Midbrain (tissue), 1 donor: ENCODE data around the gene ENTPD5.

ENCODE experiments used
- DNase-seq: peaks from one replicate; lab custom pipeline; 2025; lab: John Stamatoyannopoulos, UW

ENTPD5 gene, protein sequence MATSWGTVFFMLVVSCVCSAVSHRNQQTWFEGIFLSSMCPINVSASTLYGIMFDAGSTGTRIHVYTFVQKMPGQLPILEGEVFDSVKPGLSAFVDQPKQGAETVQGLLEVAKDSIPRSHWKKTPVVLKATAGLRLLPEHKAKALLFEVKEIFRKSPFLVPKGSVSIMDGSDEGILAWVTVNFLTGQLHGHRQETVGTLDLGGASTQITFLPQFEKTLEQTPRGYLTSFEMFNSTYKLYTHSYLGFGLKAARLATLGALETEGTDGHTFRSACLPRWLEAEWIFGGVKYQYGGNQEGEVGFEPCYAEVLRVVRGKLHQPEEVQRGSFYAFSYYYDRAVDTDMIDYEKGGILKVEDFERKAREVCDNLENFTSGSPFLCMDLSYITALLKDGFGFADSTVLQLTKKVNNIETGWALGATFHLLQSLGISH

DNA sequence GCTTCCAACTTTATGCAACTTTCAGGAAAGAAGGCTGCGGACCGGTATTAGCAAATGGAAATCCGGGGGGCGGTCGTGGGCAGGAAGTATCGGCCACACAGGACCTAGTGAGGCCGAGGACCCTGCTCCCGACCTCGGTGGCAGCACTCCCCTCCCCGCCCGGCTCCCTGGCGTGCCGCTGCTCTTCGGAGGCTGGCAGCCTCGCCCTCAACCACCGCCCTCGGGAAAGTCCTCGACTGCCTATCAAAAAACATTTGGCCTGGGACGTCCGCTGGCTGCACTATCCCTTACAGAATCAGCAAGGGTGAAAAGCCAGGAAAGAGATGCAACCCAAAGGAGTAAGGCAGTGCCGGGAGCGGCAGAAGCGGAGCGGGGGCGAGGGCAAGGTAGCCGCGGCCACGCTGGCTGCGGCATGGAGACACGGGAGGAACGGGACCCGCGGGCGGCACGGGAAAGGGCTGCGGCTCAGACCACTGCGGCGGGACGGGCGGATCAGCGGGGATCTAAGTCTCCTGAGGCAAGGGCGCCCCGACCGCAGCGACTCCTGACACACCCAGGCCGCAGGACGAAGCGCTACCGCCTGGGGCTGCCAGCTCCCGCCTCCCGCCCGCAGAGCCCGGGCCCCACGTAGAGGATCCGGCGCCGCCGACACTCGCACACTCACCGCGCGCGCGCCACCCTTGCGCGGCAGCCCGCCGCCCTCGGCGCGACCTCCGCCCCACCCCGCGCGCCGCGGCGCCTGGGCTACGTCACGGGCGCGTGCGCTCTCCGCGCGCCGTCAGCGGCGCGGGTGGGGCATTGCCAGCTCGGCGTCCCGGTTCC is at the start of gene ENTPD5, which contains the start of gene BBOF1:
Gene ENTPD5 (minus strand): TSS at position 703 of the 822 bp plus-strand sequence. CDS start 31,186 bp downstream, outside the sequence.
Gene BBOF1 (plus strand): TSS at position 764 of the 822 bp plus-strand sequence. CDS start 130 bp downstream, outside the sequence.
- DNase-seq: peak; percentile 89

DNA sequence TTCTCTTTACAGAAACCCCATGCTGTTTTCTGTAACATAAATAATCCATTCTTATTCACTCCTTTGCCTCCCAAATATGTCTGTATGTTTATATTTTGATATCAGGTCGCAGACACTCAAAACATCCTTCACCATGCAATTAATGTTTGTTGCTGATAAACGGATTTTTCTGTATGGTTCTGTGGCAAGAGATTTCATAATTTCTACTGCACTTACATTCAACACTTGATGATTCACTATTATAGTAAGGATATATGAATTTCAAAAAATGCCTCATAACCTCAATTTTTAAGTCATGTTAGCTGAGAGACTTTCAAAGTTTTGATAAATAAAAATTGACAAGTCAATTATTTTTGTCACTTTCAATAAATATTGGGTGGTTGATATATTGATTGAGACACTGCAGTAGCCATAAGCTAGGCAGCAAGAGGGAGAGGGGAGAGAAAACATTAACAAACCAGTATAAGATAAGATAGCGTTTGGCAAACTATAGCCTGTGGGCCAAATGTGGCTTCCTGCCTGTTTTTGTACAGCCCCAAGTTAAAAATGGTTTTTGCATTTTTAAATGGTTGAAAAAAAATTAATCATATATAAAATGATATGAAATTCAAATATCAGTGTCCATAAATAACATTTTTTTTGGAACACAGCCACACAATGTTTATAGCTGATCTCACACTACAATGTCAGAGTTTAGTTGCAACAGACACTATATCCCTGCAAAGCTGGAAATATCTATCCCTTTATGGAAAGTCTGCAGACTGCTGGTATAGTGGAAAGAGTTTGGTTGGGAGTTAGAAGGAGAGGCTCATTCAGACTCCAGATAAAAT is 46.9 kb upstream of the ENTPD5 start:
- no peak for DNase-seq

DNA sequence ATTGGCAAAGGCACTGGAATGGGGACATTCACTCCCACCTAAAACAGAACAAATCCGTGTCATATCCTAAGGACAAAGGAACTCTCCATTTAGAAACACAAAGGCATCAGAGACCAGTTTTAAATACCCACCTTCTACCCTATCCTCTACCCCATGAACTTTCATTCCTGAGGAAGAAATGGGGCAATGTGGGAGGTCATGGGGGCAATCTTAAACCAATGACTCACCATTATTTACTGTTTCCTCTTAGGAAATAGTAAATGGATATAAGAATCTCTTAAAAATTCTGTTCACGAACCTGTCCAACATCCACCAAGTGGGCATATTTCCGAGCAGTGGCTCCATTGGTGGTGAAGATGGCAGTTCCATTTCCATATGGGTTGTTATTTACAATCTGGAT is 45.8 kb upstream of the ENTPD5 start:
- no peak for DNase-seq

DNA sequence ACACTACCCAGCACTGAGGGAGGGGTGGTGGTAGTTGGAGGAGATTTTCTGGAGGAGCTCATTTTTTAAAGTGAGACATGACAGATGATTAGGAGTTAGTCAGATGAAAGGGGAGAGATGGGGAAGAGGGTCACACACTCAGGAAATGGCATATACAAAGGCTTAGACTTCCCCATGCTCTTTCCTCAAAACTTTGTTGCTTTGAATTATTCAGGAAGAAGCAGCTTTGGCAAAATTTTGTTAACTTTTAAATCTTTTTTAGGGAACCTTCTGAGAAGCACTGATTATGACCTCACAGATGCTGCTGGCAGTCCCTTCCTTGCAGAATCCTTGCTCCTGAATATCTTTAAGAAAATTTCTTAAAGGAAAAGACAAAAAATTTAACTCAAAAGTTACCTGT is 45.3 kb upstream of the ENTPD5 start:
- DNase-seq: no peak

DNA sequence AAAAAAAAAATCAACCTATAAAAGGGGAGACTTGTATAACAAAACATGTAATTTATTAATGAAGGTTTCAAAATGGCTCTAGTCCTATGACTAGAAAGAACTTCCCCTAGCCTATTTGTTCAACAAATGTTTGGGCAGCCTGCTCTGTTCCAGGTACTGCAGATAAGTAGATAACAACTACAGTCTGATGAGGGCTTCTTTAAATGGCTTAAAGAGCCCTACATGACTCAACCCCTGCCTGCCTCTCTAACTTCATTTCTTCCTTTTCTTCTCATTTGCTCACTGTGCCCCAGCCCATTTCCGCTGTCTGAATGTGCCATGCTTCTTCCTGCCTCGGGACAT is 43.7 kb upstream of the ENTPD5 start:
- DNase-seq: no peak

DNA sequence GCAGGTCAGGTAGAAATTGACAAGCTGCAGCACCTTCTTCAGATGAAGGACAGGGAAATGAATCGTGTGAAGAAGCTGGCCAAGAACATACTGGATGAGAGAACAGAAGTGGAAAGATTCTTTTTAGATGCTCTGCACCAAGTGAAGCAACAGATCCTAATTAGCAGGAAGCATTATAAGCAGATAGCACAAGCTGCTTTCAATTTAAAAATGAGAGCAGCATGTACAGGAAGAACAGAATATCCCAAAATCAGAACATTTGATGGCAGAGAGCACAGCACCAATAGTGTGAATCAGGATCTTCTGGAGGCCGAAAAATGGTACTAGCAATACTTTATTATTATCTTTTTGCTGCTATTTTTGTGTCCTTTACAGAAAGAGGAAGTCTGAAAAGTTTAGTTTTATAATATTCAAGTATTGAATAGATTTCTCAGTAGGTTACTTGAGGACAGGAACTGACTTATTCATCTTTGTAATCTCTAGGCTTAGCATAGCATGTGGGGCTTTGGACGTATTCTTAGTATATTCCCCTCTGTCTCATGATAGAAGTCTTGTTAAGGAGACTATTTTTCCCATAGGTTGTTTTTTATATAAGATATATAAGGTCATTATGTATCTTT is 30.9 kb upstream of the ENTPD5 start:
- no peak for DNase-seq

DNA sequence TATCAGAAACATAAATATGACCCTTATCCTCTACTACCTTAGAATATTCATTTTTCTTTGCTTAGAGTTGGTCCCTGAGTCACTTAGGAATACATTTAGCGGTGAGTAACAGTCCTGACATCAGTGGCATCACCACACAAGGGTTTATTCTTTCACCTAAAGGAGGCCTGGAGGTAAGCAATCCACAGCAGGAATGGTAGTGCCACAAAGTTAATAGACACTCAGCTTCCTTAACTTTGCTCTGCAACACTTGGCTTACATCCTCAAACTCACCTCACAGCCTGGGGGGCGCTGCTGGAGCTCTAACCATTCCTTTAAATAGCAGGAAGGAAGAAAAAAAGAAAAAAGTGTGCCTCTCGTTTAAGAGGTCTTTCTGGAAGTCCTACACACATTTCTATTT is 29.2 kb upstream of the ENTPD5 start:
- DNase-seq: no peak

DNA sequence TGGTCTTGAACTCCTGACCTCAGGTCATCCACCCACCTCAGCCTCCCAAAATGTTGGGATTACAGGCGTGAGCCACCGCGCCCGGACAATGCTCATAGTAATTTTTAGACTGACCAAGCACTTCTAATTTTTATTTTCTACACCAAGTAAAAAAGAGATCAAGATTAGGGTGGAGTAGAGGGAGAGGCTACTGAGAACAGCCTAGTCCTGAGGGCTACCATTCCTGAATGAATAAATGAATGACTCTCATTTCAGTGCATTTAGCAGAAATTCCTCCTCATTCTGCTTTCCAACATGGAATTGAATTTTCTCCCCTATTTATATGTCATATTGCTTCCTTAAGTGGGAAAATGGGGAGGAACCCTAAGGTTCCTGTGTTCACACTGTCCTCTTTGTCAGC is 26.4 kb upstream of the ENTPD5 start:
- DNase-seq: no peak

DNA sequence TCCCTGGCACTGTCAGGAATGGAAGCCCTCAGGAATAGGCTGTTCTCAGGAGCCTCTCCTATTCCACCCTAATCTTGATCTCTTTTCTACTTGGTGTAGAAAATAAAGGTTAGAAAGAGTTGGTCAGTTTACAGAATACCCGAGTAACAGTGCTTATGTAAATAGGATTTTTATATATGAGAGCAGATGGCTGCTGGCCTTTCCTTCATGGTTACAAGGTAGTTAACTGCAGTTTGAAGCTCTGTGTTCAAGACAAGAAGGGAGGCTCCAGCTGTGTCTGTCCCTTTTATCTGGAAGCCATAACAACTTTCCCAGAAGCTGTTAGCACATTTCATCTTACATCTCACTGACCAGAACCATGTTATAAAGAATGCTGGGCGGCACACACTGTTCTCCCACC is 23.2 kb upstream of the ENTPD5 start:
- DNase-seq: no peak

DNA sequence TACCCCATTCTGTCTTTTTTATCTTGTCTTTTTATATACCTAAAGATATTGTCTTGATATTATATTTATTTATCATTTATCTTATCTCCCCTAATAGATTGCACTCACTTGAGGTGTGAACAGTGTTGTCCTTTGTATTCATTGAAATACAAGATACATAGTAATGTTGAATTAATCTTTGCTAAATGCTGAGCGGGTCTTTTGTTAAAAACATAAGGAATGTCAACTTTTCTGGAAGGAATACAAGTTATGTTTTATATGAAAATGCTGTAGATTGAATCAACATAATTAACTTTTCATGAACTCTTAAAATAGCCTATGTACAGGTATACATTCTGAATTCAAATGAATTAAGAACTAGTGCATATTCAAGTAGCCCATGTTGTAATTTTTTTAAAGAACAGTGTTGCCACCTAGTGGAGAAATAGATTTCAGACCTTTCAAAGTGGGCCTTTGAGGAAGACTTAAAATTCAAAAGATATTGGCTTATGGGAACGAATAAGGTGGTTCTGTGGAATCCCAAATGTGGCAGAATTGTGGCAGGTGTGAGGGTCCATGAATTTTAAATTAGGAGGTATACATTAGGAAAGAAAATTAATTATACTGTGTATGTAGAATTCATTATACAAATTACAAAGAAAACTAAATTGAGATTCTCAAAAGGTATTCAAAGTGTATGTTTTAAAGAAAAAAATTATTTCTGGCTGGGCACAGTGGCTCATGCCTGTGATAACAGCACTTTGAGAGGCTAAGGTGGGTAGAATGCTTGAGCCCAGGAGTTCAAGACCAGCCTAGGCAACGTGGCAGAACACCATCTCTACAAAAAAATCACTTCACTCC is 19.2 kb upstream of the ENTPD5 start:
- DNase-seq: peak; percentile 43

DNA sequence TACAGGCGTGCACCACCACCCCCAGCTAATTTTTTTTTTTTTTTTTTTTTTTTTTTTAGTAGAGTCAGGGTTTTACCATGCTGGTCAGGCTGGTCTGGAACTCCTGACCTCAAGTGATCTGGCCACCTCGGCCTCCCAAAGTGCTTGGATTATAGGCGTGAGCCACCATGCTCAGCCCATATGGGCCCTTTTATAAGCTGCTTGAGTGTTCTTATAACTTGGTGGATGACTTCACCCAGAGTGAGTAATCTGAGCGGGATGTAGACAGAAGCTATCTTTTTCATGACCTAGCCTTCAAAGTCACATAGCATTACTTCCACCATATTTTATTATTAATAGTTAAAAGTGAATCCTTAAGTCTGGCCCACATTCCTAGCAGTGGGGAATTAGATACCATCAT is 16.5 kb upstream of the ENTPD5 start:
- no peak for DNase-seq

DNA sequence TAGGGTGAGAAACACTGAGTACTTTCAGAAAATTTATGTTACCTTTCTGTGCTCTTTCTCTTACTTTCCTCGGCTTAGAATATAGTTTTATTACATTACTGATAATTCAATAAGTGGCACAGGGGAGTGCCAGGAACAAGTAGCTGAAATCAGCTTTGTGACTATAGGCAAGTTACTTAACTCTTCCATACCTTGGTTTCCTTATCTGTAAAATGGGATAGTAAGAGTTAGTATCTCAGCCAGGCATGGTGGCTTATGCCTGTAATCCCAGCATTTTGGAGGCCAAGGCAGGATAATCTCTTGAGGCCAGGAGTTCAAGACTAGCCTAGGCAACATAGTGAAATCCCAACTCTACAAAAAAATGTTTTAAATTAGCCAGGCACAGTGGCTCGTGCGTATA is 15.5 kb upstream of the ENTPD5 start:
- DNase-seq: no peak

DNA sequence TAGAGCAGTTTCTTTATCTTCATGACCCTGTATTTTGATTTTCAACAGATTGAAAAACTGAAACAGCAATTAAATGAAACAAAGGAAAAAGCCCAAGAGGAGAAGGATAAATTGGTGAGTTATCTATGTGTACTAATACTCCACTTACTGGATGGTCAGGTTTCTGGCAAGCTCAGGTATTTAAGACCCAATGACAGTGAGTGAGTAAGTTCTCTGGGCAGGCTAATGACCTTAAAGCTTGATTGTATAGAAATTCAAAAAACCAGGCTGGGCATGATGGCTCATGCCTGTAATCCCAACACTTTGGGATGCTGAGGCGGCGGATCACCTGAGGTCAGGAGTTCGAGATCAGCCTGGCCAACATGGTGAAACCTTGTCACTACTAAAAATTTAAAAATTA is 10.0 kb upstream of the ENTPD5 start:
- no peak for DNase-seq

DNA sequence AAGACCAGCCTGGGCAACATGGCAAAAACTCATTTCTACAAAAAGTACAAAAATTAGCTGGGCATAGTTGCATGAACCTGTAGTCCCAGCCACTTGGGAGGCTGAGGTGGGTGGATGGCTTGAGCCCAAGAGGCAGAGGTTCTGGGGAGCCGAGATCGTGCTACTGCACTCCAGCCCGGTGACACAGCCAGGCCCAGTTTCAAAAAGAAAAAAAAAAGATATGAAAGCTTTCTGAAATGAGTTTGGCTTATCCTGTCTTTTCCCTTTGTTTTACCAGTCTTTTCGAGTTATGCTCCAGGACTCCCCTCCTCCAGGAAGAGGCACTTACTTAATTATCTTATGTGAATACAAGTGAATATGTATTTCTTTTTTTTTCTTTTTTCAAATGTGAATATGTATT is 3.3 kb upstream of the ENTPD5 start:
- DNase-seq: no peak

DNA sequence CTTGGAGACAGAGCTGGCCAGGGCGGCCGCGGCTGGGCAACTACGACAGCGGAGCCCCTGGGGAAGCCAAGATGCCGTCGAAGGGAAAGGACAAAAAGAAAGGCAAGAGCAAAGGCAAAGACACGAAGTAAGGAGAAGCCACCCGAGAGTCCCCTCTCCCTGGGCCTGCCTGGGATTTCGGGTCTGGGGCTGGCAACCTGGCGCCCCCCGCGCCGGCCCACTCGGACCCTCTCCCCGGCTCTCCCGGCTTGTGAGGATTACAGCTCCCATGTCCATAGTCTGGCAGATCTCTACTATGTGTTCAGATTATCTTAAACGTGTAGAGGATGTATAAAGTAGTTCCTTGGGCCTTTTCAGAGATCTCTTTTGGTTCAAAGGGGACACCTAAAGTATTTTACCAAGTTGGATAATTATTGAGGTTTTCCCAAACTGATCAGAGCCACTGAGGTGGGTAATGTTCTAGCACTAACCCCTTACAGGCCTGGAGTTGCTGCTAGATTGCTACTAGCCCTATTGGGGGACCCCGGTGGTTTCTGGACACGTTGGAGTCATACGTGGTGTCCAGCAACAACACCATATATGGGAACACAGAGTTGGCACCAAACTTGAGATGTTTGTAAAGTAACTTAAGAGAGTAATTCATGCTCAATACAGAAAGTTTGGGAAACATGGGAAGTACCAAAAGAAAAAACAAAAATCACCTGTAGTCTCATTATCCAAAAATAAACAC is 485 bp upstream of the ENTPD5 start:
- DNase-seq: peak; percentile 20

DNA sequence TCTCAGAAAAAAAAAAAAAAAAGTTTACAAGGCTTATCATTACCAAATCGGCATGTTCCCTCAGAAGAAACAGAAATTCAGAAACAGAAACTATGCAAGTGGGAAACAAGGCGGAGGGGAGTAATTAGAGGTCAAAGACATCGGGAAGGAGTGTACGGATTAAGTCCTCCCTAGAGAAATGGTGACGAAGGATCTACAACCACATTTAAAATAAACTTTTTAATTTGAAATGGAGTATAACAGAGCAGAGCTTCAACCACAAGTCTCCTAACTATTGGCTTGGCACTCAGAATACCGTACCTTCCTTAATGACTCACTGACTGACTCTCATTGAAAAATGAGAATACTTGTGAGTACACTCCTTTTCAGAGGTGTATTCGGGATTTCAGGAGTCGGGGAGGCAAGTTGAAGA is 908 bp downstream of the ENTPD5 start:
- peak; percentile 27 for DNase-seq

DNA sequence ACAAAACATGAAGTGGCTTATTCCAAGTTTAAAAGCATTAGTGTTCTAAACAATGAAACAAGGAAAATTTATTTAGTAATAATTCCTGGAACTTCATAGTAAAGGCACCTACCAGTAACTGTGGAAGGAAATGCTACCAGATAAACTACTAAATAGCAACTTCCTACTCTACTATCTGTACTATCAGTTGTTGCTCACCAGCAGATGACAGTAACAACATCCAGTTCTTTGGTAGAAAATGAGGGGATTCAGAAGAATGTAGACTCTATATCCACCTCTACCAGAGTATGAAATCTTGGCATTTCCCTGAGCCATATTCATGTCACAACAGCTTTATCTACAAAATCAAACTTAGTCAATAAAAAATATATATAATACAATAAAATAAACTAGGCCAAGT is 3.1 kb downstream of the ENTPD5 start:
- no peak for DNase-seq

DNA sequence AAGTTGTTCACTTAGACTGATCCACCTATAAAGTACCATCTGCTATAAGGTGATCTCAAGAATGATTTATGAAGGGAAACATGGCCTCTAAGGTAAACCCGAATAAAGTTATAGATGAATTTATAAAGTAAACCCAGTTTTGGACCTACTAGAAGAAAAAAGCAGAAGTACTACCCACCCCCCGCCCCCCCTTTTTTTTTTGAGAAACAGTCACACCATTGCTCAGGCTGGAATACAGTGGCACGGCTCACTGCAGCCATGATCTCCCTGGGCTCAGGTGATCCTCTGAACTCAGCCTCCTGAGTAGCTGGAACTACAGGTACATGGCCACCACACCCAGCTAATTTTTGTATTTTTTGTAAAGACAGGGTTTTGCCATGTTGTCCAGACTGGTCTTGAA is 3.9 kb downstream of the ENTPD5 start:
- no peak for DNase-seq

DNA sequence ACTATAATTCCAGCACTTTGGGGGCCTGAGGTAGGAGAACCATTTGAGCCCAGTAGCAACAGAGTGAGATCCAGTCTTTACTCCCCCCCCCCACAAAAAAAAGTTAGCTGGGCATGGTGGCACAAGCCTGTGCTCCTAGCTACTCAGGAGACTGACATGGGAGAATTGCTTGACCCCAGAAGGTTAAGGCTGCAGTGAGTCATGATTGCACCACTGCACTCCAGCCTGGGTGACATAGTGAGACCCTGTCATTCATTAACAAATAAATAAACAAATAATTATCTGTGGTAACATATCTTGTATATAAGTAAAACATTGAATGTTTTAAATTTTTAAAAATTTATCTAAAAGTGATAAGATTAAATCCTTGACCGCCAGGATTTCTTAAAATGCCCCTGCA is 4.8 kb downstream of the ENTPD5 start:
- no peak for DNase-seq

DNA sequence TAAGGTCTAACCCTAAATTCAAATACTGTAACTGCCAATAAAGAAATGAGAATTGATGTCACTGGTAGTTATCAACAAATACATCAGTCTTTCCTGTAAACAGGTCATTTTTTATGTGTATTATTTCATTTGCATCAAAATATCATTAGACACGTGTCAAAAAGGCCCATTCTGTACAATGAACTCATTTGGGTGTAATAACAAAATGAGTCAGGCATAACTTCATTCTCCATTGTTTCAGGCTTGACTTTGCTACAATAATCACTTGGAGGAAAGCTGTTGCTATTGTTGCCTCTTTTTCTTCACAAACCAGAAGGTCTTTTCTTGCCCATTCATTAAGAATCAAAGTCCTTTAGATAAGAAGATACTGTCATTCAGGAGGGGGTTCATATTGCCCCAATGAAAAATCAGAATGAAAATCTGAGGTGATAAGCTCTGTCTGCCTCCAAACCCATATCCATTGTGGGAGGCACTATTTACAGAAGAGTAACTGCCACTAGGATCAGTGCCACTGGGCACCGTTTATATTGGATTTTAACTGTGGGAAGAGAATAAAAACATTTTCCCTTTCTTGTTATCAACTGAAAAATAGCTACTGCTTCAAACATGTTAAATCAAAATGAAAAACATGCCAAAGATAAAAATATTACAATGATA is 10.1 kb downstream of the ENTPD5 start:
- DNase-seq: no peak
